BLaER1 (cell line): ENCODE results near the gene APPL2.

Experiments used
- H3K27ac ChIP-seq: shearing (Covaris generic); formaldehyde crosslinking; 2 replicates; pipeline ENCODE4 v1.8.1; 2022
- H3K27me3 ChIP-seq: shearing (Covaris generic); formaldehyde crosslinking; 2 replicates; pipeline ENCODE4 v1.8.1; 2022
- H3K36me3 ChIP-seq: shearing (Covaris generic); formaldehyde crosslinking; 2 replicates; pipeline ENCODE4 v1.8.1; 2022
- H3K4me1 ChIP-seq: shearing (Covaris generic); formaldehyde crosslinking; 2 replicates; pipeline ENCODE4 v1.8.1; 2022
- H3K4me2 ChIP-seq: shearing (Covaris generic); formaldehyde crosslinking; 2 replicates; pipeline ENCODE4 v1.8.1; 2022
- H3K4me3 ChIP-seq: shearing (Covaris generic); formaldehyde crosslinking; 2 replicates; pipeline ENCODE4 v1.8.1; 2022
- H3K9ac ChIP-seq: shearing (Covaris generic); formaldehyde crosslinking; 2 replicates; pipeline ENCODE4 v1.8.1; 2022
- H3K9me3 ChIP-seq: shearing (Covaris generic); formaldehyde crosslinking; 2 replicates; pipeline ENCODE4 v1.8.1; 2022
- H4K20me1 ChIP-seq: shearing (Covaris generic); formaldehyde crosslinking; 2 replicates; pipeline ENCODE4 v1.8.1; 2022
- Cebpa-rat ChIP-seq: shearing (Covaris generic); IDR thresholded peaks from 2 replicates; pipeline ENCODE4 v1.8.1; 2022

Gene APPL2

GRCh38 chr12:105177208-105177607 lies 58.8 kb downstream of the APPL2 start:
- H3K36me3 ChIP-seq: peaks cover 53% of the 10 kb centered on the region
- no peaks in the 10 kb centered on the region for H3K27me3 ChIP-seq
- H3K9me3 ChIP-seq: peaks cover 8% of the 10 kb centered on the region; the same call in 1 of the 2 replicates
- no peaks in the 10 kb centered on the region for H4K20me1 ChIP-seq
- no peak overlapping the region for H3K27ac ChIP-seq
- no peak overlapping the region for H3K4me3 ChIP-seq
- H3K9ac ChIP-seq: no peak overlapping the region
- no peak for TF ChIP-seq Cebpa-rat
- no peak overlapping the region for H3K4me2 ChIP-seq
- H3K4me1 ChIP-seq: no peaks in the 10 kb centered on the region

DNA sequence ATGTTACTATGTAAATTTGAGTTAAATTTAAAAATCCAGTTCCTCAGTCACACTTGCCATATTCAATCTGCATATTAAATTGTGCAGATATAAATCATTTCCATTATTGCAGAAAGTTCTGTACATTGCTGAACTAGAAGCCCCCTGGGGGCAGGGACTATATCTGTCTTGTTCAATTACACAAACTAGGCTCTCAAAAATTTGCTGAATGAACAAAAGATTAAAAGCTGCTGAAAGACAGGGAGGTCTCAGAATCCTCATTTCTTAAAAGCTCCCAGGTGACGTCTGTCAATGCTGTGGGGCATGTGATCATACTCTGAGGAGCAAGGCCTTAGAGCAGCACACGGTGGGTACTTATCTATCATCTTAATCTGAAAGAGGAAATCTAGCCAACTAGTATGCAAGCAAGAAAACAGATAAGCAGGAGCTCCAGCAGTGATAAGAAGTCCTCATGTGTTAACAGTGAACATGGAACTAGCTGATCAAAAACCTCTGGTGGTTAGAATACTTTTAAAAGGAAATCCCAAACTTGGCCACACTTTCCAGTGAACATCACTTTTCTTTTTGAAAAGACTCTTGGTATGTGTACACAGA lies 60.5 kb downstream of the APPL2 start:
- Histone ChIP-seq H3K9ac (no peak overlapping the region), H3K36me3 (peaks cover 61% of the 10 kb centered on the region), H3K4me1 (no peaks in the 10 kb centered on the region), H3K27me3 (no peaks in the 10 kb centered on the region), H3K4me3 (no peak overlapping the region), H3K27ac (no peak overlapping the region), H3K4me2 (no peak overlapping the region), H4K20me1 (0 out of 2 replicates have a peak, but pooled peaks cover 5% of the 10 kb centered on the region), H3K9me3 (peaks cover 5% of the 10 kb centered on the region; the same call in 1 of the 2 replicates)
- no peak for TF ChIP-seq Cebpa-rat

DNA sequence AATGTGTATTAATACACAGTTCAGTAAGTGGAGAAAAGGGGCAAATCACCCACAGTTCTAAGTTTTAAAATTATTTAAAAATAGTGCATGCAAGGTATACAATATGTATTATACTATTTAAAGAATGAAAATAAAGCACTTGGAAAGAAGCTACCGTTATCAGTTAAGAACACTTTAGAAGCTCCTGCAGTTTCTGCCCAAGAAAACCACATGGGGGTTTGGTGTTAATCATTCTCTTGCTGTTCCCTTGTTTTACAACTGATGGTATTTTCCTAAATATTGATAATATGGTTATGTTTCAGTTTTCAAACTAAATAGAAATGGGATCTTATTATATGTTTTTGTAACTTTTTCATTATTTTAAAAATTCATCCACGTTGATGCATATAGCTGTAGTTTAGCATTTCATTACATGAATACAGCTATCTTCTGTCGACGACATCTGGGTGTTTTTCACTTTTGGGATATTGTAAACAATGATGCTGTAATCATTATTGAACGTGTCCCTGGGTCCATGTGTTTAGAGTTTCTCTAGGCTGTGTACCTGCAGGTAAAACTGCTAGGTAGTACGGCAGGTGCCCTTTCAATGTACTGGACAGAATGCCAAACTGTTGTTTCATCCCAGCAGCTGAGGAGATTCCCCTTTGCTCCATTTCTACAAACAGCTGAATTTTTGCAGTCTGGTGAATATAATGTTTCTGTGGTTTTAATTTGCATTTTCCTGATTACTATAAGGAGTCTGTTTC lies 64.1 kb downstream of the APPL2 start:
- Histone ChIP-seq H3K27ac (no peak overlapping the region), H3K9ac (no peak overlapping the region), H3K4me2 (no peak overlapping the region), H3K4me3 (no peak overlapping the region), H3K9me3 (no peaks in the 10 kb centered on the region), H3K27me3 (no peaks in the 10 kb centered on the region), H4K20me1 (0 out of 2 replicates have a peak, but pooled peaks cover 11% of the 10 kb centered on the region), H3K4me1 (no peaks in the 10 kb centered on the region), H3K36me3 (peaks cover 64% of the 10 kb centered on the region)
- no peak for TF ChIP-seq Cebpa-rat

DNA sequence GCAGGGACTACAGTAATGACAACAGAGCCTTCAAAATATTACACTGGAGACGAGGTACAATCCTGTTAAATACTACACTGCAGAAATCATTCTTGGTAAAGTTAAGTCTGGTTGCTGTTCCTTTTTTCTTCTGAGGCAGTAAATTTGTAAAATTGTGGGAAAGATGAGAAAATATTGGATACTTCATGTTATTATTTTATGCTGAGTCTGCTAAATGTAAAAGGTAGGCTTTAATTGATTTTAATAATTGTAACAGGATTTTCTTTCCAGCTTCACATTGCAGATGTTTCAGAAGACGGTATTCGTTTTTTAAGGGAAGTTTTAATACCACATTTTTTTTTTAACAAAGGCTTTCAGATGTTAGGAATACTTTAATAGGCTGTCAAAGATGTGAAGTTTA lies 65.8 kb downstream of the APPL2 start:
- H3K27ac ChIP-seq: no peak overlapping the region
- peaks cover 71% of the 10 kb centered on the region for H3K36me3 ChIP-seq
- no peaks in the 10 kb centered on the region for H3K9me3 ChIP-seq
- H3K4me1 ChIP-seq: no peaks in the 10 kb centered on the region
- no peaks in the 10 kb centered on the region for H3K27me3 ChIP-seq
- no peak overlapping the region for H3K4me2 ChIP-seq
- H4K20me1 ChIP-seq: 0 out of 2 replicates have a peak, but pooled peaks cover 11% of the 10 kb centered on the region
- H3K9ac ChIP-seq: no peak overlapping the region
- no peak for TF ChIP-seq Cebpa-rat
- no peak overlapping the region for H3K4me3 ChIP-seq

- Histone ChIP-seq H3K27ac (no peak overlapping the region), H3K36me3 (peaks cover 72% of the 10 kb centered on the region), H4K20me1 (0 out of 2 replicates have a peak, but pooled peaks cover 11% of the 10 kb centered on the region), H3K27me3 (no peaks in the 10 kb centered on the region), H3K9me3 (no peaks in the 10 kb centered on the region), H3K9ac (no peak overlapping the region), H3K4me3 (no peak overlapping the region), H3K4me2 (no peak overlapping the region), H3K4me1 (no peaks in the 10 kb centered on the region)
- no peak for TF ChIP-seq Cebpa-rat
Measured at GRCh38 chr12:105168006-105168405, 68.0 kb downstream of the APPL2 start.

DNA sequence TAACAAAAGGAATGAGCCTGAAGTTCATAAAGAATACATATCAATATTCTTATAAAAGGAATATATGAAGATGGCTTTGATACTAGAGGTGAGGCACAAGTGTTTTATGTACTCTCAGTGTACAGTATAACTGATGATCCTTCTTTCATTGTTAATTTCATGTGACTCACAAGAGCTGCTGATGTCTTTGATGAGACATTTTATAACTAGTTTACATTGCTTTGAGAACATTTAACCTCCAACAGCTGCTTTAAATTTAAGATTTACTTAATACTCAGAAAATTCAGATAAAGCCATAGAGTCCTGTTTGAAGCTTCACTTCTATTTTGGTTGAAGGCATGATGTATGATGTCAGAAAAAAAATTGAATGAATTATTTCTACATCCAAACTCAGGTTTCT lies 68.6 kb downstream of the APPL2 start:
- Histone ChIP-seq H3K9me3 (no peaks in the 10 kb centered on the region), H4K20me1 (0 out of 2 replicates have a peak, but pooled peaks cover 11% of the 10 kb centered on the region), H3K36me3 (peaks cover 79% of the 10 kb centered on the region), H3K4me2 (no peak overlapping the region), H3K27me3 (no peaks in the 10 kb centered on the region), H3K9ac (no peak overlapping the region), H3K4me3 (no peak overlapping the region), H3K27ac (no peak overlapping the region), H3K4me1 (no peaks in the 10 kb centered on the region)
- no peak for TF ChIP-seq Cebpa-rat

DNA sequence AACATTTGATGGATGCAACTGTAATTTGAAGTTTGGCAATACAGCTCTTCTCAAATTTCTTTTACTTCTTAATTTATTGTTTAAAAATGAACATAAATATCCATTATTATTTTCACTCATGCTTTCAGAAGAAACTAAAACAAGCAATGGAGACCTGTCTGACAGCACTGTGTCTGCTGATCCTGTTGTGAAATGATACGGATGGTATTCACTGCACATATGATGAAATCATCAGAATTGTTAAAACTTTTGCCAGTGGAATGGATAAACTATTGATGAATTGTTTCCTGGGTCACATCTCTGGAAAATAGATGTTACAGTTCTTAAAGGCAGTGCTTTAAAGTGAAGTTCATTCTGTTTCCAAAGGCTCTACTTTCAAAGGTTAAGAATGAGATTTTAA lies 69.2 kb downstream of the APPL2 start:
- Histone ChIP-seq H4K20me1 (0 out of 2 replicates have a peak, but pooled peaks cover 11% of the 10 kb centered on the region), H3K4me1 (no peaks in the 10 kb centered on the region), H3K27me3 (no peaks in the 10 kb centered on the region), H3K4me2 (no peak overlapping the region), H3K9me3 (no peaks in the 10 kb centered on the region), H3K36me3 (peaks cover 85% of the 10 kb centered on the region), H3K4me3 (no peak overlapping the region), H3K9ac (no peak overlapping the region), H3K27ac (no peak overlapping the region)
- no peak for TF ChIP-seq Cebpa-rat

DNA sequence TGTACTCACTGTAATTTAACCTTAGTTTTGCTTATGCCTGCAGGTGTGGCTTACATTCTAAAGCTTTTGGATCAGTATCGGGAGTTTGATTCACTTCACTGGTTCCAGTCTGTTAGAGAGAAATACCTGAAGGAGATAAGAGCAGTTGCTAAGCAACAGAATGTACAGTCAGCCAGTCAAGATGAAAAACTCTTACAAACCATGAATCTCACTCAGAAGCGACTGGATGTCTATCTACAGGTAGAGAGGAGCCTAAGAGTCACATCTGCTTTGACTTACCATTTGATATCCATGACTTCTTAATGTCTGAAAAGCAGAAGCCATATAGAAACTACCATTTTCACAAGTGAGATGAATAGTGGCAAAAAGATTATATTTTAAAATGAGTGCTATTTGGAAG lies 71.9 kb downstream of the APPL2 start:
- TF ChIP-seq Cebpa-rat: no peak
- H4K20me1 ChIP-seq: no peaks in the 10 kb centered on the region
- H3K9ac ChIP-seq: no peak overlapping the region
- H3K4me1 ChIP-seq: no peaks in the 10 kb centered on the region
- no peak overlapping the region for H3K27ac ChIP-seq
- H3K36me3 ChIP-seq: peaks cover 79% of the 10 kb centered on the region
- no peaks in the 10 kb centered on the region for H3K27me3 ChIP-seq
- no peak overlapping the region for H3K4me2 ChIP-seq
- no peak overlapping the region for H3K4me3 ChIP-seq
- H3K9me3 ChIP-seq: no peaks in the 10 kb centered on the region

DNA sequence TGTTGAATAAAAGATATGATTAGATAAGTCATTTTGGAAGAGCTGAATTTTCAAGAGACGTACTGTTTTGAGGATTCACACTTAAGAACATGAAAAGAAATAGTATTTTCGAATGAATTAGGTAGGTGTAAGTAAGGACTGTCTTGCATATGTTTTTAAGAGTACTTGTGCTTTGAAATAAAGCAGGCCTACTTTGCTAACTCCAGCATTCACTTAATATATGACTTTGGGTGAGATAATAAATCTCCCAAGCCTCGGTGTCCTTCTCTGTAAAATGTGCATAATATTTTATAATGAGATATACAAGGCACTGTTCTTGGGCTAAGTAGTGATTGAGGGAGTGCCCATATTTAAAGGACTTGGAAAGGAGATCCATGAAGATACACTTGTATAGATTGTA lies 73.8 kb downstream of the APPL2 start:
- Histone ChIP-seq H3K36me3 (peaks cover 93% of the 10 kb centered on the region), H3K4me1 (no peaks in the 10 kb centered on the region), H3K9ac (no peak overlapping the region), H3K27me3 (no peaks in the 10 kb centered on the region), H3K9me3 (no peaks in the 10 kb centered on the region), H4K20me1 (no peaks in the 10 kb centered on the region), H3K4me2 (no peak overlapping the region), H3K4me3 (no peak overlapping the region), H3K27ac (no peak overlapping the region)
- no peak for TF ChIP-seq Cebpa-rat

DNA sequence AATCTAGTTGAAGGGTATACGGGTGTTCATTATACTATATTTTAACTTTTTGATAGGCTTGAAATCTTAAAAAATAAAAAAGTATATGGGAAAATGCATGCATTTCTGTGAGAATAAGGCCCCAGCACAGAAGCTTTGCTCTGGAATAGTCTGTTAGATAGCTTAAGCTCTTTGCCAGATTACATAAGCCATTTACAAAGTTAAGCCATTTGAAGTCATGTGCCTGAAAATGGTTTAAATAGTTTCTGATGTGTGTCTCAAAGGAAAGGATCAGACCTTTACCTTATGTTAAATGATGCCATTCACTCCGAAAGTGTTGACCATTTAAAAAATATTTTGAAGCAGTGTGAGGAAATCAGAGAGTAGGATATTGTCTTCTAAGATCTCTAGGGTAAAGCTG lies 77.1 kb downstream of the APPL2 start:
- Histone ChIP-seq H3K9ac (no peak overlapping the region), H3K27ac (no peak overlapping the region), H3K4me2 (no peak overlapping the region), H3K9me3 (no peaks in the 10 kb centered on the region), H3K27me3 (no peaks in the 10 kb centered on the region), H4K20me1 (no peaks in the 10 kb centered on the region), H3K4me3 (no peak overlapping the region), H3K36me3 (peaks cover 86% of the 10 kb centered on the region), H3K4me1 (no peaks in the 10 kb centered on the region)
- no peak for TF ChIP-seq Cebpa-rat
